ENCODE data around the gene EXOSC7.
"Not testable (repeated sequence)": the region's sequence is repeated elsewhere in the genome, so short reads cannot be mapped to it uniquely, and the experiment has no call there.

The EXOSC7 gene

DNA sequence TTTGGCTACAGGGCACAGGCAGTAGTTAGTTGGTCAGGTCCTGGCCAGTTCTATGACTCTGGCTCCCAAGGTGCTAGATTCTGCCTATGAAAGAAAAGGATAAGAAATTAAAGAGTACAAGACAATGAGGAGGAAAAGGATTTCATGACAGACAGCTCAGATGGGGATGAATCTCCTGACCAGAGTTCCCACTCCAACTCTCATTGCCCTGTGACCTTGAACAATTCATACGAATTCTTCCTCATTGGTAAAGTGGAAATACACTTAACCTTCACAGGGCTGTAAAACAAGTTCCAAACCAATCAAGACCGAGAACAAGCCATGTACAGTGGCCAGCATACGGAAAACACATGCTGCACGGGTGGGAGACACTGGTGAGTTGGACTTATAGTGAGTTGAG, 73.8 kb downstream of the EXOSC7 start:
- no peak overlapping the region for H3K4me3 ChIP-seq (replicated peaks; ENCODE audit: low read depth, low read length)
- TF ChIP-seq, protein P1, sequence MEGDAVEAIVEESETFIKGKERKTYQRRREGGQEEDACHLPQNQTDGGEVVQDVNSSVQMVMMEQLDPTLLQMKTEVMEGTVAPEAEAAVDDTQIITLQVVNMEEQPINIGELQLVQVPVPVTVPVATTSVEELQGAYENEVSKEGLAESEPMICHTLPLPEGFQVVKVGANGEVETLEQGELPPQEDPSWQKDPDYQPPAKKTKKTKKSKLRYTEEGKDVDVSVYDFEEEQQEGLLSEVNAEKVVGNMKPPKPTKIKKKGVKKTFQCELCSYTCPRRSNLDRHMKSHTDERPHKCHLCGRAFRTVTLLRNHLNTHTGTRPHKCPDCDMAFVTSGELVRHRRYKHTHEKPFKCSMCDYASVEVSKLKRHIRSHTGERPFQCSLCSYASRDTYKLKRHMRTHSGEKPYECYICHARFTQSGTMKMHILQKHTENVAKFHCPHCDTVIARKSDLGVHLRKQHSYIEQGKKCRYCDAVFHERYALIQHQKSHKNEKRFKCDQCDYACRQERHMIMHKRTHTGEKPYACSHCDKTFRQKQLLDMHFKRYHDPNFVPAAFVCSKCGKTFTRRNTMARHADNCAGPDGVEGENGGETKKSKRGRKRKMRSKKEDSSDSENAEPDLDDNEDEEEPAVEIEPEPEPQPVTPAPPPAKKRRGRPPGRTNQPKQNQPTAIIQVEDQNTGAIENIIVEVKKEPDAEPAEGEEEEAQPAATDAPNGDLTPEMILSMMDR (IDR thresholded peaks at IDR 0.05; ENCODE audit: low read length, missing control alignments): no peak
- DNase-seq (ENCODE audit: low read depth): no peak

DNA sequence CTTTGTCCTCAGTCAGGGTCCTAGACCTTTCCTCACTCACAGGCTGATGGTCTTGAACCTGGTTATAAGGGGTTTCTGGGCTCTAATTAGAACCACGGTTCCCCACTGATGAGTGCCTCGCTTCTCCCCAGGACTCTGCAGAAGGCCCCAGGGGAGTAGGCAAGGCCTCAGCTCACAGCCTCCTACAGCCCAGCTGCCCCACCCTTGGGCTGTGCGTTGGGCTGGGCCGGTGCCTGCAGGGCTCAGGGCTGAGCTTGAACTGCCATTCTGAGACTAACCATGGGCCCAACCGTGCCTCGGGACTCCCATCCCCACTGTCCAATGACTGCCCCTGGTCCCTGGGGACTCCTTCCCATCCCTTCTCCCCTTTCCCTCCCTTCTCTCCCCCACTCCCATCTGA, 75.6 kb downstream of the EXOSC7 start:
- TF ChIP-seq, protein P1 (IDR thresholded peaks at IDR 0.05; ENCODE audit: low read length, missing control alignments): no peak
- no peak overlapping the region for H3K4me3 ChIP-seq (replicated peaks; ENCODE audit: low read depth, low read length)
- DNase-seq (ENCODE audit: low read depth): no peak

DNA sequence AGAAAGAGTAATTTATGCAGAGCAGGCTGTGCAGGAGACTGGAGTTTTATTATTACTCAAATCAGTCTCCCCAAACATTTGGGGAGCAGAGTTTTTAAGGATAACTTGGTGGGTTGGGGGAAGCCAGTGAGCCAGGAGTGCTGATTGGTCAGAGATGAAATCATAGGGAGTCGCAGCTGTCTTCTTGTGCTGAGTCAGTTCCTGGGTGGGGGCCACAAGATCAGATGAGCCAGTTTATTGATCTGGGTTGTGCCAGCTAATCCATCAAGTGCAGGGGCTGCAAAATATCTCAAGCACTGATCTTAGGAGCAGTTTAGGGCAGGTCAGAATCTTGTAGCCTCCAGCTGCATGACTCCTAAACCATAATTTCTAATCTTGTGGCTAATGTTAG, 77.8 kb downstream of the EXOSC7 start:
- not testable (repeated sequence) for H3K4me3 ChIP-seq (replicated peaks; ENCODE audit: low read depth, low read length); DNase-seq (ENCODE audit: low read depth)

DNA sequence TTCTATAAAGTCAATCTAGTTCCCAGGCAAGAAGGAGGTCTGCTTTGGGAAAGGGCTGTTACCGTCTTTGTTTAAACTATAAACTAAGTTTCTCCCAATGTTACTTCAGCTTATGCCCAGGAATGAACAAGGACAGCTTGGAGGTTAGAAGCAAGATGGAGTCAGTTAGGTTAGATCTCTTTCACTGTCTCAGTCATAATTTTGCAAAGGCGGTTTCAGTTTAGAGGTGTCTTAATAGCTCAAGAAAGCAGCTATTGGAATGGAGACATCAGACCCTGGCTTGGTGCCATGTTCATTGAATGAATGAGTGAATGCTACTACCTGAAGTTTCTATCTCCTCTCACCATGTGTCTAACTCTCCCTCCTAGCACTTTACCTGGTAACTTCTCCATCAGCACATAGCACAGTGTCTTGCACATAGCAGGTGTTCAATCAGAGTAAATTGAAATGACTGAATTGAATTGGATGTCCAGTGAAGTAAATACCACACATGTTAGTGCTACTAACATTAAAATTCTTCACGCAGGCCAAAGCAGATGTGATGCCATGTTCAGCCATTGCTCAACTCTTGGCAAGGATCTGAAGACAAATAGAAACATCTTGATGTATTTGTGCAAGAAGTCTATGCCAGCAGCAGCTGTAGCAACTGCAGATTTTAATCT, 78.3 kb downstream of the EXOSC7 start:
- TF ChIP-seq, protein P1 (IDR thresholded peaks at IDR 0.05; ENCODE audit: low read length, missing control alignments): no peak
- peak; percentile 81 for DNase-seq (ENCODE audit: low read depth)
- no peak overlapping the region for H3K4me3 ChIP-seq (replicated peaks; ENCODE audit: low read depth, low read length)

DNA sequence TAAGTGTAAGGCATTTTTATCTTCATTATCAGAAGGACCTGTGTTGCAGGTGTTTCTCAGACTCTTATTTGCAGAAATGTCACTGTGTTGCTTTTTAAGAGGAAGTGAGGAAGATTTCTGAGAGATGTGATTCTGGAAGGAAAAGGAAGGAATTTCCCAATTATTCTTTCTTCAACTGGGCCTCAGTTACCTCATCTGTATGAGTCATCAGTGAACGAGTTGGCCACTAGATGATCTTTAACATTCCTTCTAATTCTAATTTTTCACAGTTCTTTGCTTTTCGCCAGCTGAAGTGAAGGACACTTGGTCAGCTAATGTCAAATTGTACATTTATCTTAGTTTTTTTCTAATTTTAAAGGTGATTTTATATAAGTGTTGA, 79.0 kb downstream of the EXOSC7 start:
- no peak overlapping the region for H3K4me3 ChIP-seq (replicated peaks; ENCODE audit: low read depth, low read length)
- peak; percentile 79 for DNase-seq (ENCODE audit: low read depth)

DNA sequence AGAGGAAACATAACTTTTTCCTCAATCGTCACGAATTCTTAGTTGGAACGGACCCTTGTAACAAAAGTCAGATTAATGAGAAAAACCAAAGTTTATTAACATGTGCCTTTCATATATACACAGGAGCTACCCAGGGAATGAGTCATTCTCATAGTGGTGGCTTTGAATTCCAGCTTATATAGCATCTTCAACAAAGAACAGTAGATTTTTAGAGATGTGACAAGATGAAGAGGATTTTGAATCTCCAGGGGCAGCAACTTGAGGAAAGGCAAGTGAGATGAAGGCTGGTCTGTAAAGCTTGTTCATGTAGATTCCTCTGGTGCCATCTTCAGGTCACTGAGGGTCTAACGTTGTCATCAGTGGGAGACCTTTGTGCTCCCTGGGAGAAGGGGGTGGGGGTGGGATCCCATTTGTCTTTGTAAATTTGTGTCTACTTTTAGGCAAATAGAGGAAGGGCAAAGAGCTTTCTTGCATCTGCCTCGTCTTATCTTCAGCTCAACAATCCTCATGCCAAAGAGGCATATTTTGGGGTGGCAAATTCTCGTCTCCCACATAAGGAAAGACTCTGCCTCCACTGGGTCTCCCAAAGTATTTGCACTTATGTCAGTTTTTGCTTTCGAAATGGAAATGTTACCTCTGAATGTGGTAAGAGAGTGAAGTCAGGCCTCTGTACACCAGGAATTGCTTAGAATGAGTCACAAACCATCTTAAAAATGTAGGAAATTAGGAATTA, 79.5 kb downstream of the EXOSC7 start:
- no peak overlapping the region for H3K4me3 ChIP-seq (replicated peaks; ENCODE audit: low read depth, low read length)
- TF ChIP-seq, protein P1 (IDR thresholded peaks at IDR 0.05; ENCODE audit: low read length, missing control alignments): peak; percentile 2
- peak; percentile 63 for DNase-seq (ENCODE audit: low read depth)

More for the DNA sequence above, 79.0 kb downstream of the EXOSC7 start:
- TF ChIP-seq, protein P1 (IDR thresholded peaks at IDR 0.05; ENCODE audit: low read length, missing control alignments): no peak

DNA sequence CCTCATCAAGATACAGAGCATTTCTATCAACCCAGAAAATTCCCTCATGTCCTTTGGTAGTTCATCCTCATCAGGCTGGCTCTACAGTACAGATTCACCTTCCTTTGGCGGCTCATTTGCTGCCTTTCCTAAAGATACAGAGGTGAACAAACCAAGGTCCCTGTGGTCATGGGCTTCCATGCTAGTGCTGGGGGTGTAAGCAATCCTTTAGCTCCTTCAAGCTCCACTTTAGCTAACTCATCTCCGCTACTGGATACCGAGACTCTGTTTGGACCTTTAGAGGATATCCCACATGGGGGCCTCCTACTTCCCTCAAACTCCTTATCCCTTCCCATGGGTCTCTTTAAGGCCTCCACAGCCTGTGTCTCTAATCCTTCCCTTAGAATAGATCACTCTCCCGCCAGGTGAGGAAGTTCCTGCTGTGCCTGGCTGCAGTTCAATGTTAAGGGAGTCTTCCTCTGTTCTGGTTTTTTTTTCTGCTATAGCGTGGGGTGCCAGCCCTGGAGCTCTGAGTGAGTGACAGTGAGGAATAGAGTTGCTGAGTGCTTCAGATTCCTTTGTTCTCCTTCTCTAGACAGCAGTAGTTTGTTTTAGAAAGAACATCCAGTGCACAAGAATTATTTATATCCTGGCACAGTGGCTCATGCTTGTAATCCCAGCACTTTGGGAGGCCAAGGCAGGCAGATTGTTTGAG, 80.7 kb downstream of the EXOSC7 start:
- no peak overlapping the region for H3K4me3 ChIP-seq (replicated peaks; ENCODE audit: low read depth, low read length)
- no peak for DNase-seq (ENCODE audit: low read depth)
- TF ChIP-seq, protein P1 (IDR thresholded peaks at IDR 0.05; ENCODE audit: low read length, missing control alignments): no peak
